ENCODE measurements around the gene THOC6.
A peak's percentile ranks its signal among the peaks of the same experiment; 100 is the strongest.

- no peak for TF ChIP-seq ZBTB5 (IDR thresholded peaks at IDR 0.05)
- no peak for TF ChIP-seq C11orf30 (IDR thresholded peaks at IDR 0.05; ENCODE audit: low read depth)
- TF ChIP-seq HNRNPH1 (optimal IDR thresholded peaks at IDR 0.05; ENCODE audit: low read depth, low read length), result no peak
- TF ChIP-seq PHF8 (IDR thresholded peaks at IDR 0.05; ENCODE audit: borderline replicate concordance, low read length), result no peak
- TF ChIP-seq, protein P1, sequence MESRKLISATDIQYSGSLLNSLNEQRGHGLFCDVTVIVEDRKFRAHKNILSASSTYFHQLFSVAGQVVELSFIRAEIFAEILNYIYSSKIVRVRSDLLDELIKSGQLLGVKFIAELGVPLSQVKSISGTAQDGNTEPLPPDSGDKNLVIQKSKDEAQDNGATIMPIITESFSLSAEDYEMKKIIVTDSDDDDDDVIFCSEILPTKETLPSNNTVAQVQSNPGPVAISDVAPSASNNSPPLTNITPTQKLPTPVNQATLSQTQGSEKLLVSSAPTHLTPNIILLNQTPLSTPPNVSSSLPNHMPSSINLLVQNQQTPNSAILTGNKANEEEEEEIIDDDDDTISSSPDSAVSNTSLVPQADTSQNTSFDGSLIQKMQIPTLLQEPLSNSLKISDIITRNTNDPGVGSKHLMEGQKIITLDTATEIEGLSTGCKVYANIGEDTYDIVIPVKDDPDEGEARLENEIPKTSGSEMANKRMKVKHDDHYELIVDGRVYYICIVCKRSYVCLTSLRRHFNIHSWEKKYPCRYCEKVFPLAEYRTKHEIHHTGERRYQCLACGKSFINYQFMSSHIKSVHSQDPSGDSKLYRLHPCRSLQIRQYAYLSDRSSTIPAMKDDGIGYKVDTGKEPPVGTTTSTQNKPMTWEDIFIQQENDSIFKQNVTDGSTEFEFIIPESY (CRISPR knock-in tag; IDR thresholded peaks at IDR 0.05), result peak; percentile 94
Observed at GRCh38 chr16:3017794-3018506, 5.9 kb upstream of the THOC6 start, which contains the start of gene CLDN6.

Measured in K562 (cell line).